HEK293 (cell line): ENCODE results near the gene CD1D.

Experiments
- CTCF ChIP-seq: fragments of 450-650 bp; formaldehyde crosslinking; IDR thresholded peaks from 2 replicates; pipeline ENCODE4 v1.5.1; 2016; ENCODE audit warnings: missing biosample characterization, missing genetic modification characterization
- SCRT1 ChIP-seq: fragments of 450-650 bp; formaldehyde crosslinking; IDR thresholded peaks from 2 replicates; pipeline ENCODE4 v1.5.1; 2016; ENCODE audit warnings: missing biosample characterization, missing genetic modification characterization, borderline replicate concordance
- ZIC2 ChIP-seq: fragments of 450-650 bp; formaldehyde crosslinking; IDR thresholded peaks from 2 replicates; pipeline ENCODE4 v1.5.1; 2016; ENCODE audit warnings: missing biosample characterization, missing genetic modification characterization
- ZNF239 ChIP-seq: fragments of 450-650 bp; formaldehyde crosslinking; IDR thresholded peaks from 2 replicates; pipeline ENCODE4 v1.5.1; 2016; ENCODE audit warnings: missing biosample characterization, missing genetic modification characterization
- ZNF354C ChIP-seq: fragments of 450-650 bp; formaldehyde crosslinking; IDR thresholded peaks from 2 replicates; pipeline ENCODE4 v1.5.1; 2016; ENCODE audit warnings: missing biosample characterization, missing genetic modification characterization, low read depth, borderline replicate concordance
- ZNF596 ChIP-seq: fragments of 450-650 bp; IDR thresholded peaks from 2 replicates; pipeline ENCODE4 v1.5.0; 2018; ENCODE audit warnings: missing biosample characterization, mild to moderate bottlenecking, missing genetic modification characterization, moderate library complexity
- ZNF654 ChIP-seq: fragments of 450-650 bp; formaldehyde crosslinking; IDR thresholded peaks from 2 replicates; pipeline ENCODE4 v1.5.1; 2016; ENCODE audit warnings: low read depth, missing biosample characterization, missing genetic modification characterization
- ZNF785 ChIP-seq: fragments of 450-650 bp; formaldehyde crosslinking; IDR thresholded peaks from 2 replicates; pipeline ENCODE4 v1.5.1; 2016; ENCODE audit warnings: missing biosample characterization, missing genetic modification characterization

- TF ChIP-seq ZNF654: no peak
- no peak for TF ChIP-seq ZNF596 (tag by site-specific recombination)
- TF ChIP-seq ZNF239 (tag by site-specific recombination): no peak
- TF ChIP-seq CTCF (tag by site-specific recombination): no peak
- TF ChIP-seq ZNF354C: no peak
- no peak for TF ChIP-seq SCRT1 (tag by site-specific recombination)
- no peak for TF ChIP-seq ZIC2
- TF ChIP-seq ZNF785 (tag by site-specific recombination): no peak
Measured at GRCh38 chr1:158146739-158147138, 34.0 kb upstream of the CD1D start.
